K562 (cell line): ENCODE measurements around the gene ERP44. TPM values are rescaled to one million over a fixed set of nuclear protein-coding genes. Genes with fewer than 3 reads are reported as not detected.

Experiments used
- ATF2 ChIP-seq: sonication (generic); formaldehyde crosslinking; IDR thresholded peaks from 2 replicates; pipeline ENCODE4 v1.8.1; 2022; ENCODE audit warnings: missing genetic modification reagents
- DPF2 ChIP-seq: fragments of 450-650 bp; IDR thresholded peaks from 2 replicates; pipeline ENCODE4 v1.6.1; 2016
- ELF1 ChIP-seq: fragments of 200-800 bp; sonication (Bioruptor generic); IDR thresholded peaks from 2 replicates; pipeline ENCODE4 v1.6.1; 2016; ENCODE audit warnings: missing genetic modification characterization, missing compliant biosample characterization
- FOSL1 ChIP-seq: fragments of 200-800 bp; sonication (Bioruptor generic); conservative IDR thresholded peaks from 2 replicates; pipeline ENCODE4 v1.6.1; 2016; ENCODE audit warnings: missing genetic modification characterization, missing compliant biosample characterization
- FOXP1 ChIP-seq: sonication (generic); formaldehyde crosslinking; IDR thresholded peaks from 2 replicates; pipeline ENCODE4 v1.8.0; 2022; ENCODE audit warnings: mild to moderate bottlenecking, missing genetic modification reagents
- GTF2E2 ChIP-seq: fragments of 200-800 bp; sonication (Bioruptor generic); IDR thresholded peaks from 2 replicates; pipeline ENCODE4 v1.6.1; 2016; ENCODE audit warnings: missing genetic modification characterization, missing compliant biosample characterization
- GTF3C2 ChIP-seq: IDR thresholded peaks from 3 replicates; pipeline ENCODE4 v1.6.1; 2011; ENCODE audit warnings: borderline replicate concordance, mild to moderate bottlenecking, moderate library complexity; ENCODE audit not compliant: insufficient read length; ENCODE audit errors: extremely low read depth
- NR3C1 ChIP-seq: sonication (generic); formaldehyde crosslinking; IDR thresholded peaks from 2 replicates; pipeline ENCODE4 v1.8.1; 2022; ENCODE audit warnings: missing genetic modification reagents
- NRF1 ChIP-seq, 2 experiments: fragments of 450-650 bp; IDR thresholded peaks in 1 of 2; conservative IDR thresholded peaks in 1 of 2; 2 replicates each; pipeline ENCODE4 v1.6.1; 2014; ENCODE audit warnings: mild to moderate bottlenecking in 2 of 2
- POLR2A ChIP-seq: fragments of 450-650 bp; conservative IDR thresholded peaks from 2 replicates; pipeline ENCODE4 v1.6.1; 2016
- SAFB ChIP-seq: fragments of 200-400 bp; formaldehyde crosslinking; IDR thresholded peaks from 2 replicates; pipeline ENCODE4 v1.6.1; 2017; ENCODE audit warnings: low read depth, low read length, borderline replicate concordance
- SMAD2 ChIP-seq: fragments of 150-350 bp; IDR thresholded peaks from 2 replicates; pipeline ENCODE4 v1.6.1; 2014; ENCODE audit warnings: low read depth, mild to moderate bottlenecking, low read length
- SMARCB1 ChIP-seq: IDR thresholded peaks from 2 replicates; pipeline ENCODE4 v1.6.1; 2011; ENCODE audit warnings: improper control_type of control experiment, low read depth; ENCODE audit not compliant: insufficient read length
- SMARCE1 ChIP-seq: fragments of 450-650 bp; IDR thresholded peaks from 2 replicates; pipeline ENCODE4 v1.7.1; 2016; ENCODE audit warnings: mild to moderate bottlenecking
- SRSF1 ChIP-seq: fragments of 200-400 bp; formaldehyde crosslinking; IDR thresholded peaks from 2 replicates; pipeline ENCODE4 v1.6.1; 2017; ENCODE audit warnings: mild to moderate bottlenecking, low read depth, low read length, moderate library complexity
- TAF15 ChIP-seq: fragments of 200-400 bp; formaldehyde crosslinking; IDR thresholded peaks from 2 replicates; pipeline ENCODE4 v1.6.1; 2017; ENCODE audit warnings: mild to moderate bottlenecking, low read depth, low read length, moderate library complexity
- TFAM ChIP-seq: fragments of 250-450 bp; sonication (Bioruptor Pico); conservative IDR thresholded peaks from 2 replicates; pipeline ENCODE4 v1.5.0; 2021; ENCODE audit warnings: mild to moderate bottlenecking, moderate library complexity
- ZFP91 ChIP-seq: sonication (generic); formaldehyde crosslinking; IDR thresholded peaks from 2 replicates; pipeline ENCODE4 v1.8.0; 2022; ENCODE audit warnings: mild to moderate bottlenecking, missing genetic modification reagents
- ZNF449 ChIP-seq: fragments of 250-450 bp; sonication (Bioruptor Pico); IDR thresholded peaks from 2 replicates; pipeline ENCODE4 v1.8.0; 2022; ENCODE audit warnings: moderate library complexity, mild to moderate bottlenecking, inconsistent platforms
- ZNF551 ChIP-seq: fragments of 250-450 bp; sonication (Bioruptor Pico); IDR thresholded peaks from 2 replicates; pipeline ENCODE4 v1.5.0; 2021; ENCODE audit warnings: mild to moderate bottlenecking, moderate library complexity
- ZNF699 ChIP-seq: fragments of 250-450 bp; sonication (Bioruptor Pico); IDR thresholded peaks from 2 replicates; pipeline ENCODE4 v1.8.0; 2021; ENCODE audit warnings: mild to moderate bottlenecking, moderate library complexity; ENCODE audit not compliant: insufficient replicate concordance
- ZNF778 ChIP-seq: fragments of 450-650 bp; formaldehyde crosslinking; IDR thresholded peaks from 2 replicates; pipeline ENCODE4 v1.4.0; 2020; ENCODE audit warnings: mild to moderate bottlenecking, moderate library complexity
- polyA plus RNA-seq, 8 experiments: library from polyadenylated mRNA; depleted of rRNA in 4 of 8; stranded (reverse) in 5 of 8; unstranded in 3 of 8; fragments of >200 nt; fragmentation: Nextera tagmentation in 2 of 8; fragmentation: Illumina TruSeq in 1 of 8; extraction: Ambion mirVana in 2 of 8; extraction: Trizol in 1 of 8; gene quantifications; 2 replicates each; pipeline versions ENCODE4 v1.2.1 to v1.2.3, GENCODE V29; 2011 to 2014; ENCODE audit warnings: inconsistent platforms in 1 of 8, missing spikeins in 1 of 8
- total RNA-seq, 7 experiments: library from RNA; depleted of rRNA in 6 of 7; stranded (reverse); fragments of >200 nt in 6 of 7; fragmentation: Illumina TruSeq in 2 of 7; extraction: Trizol in 2 of 7; gene quantifications; 2 replicates each; pipeline versions ENCODE4 v1.2.1 to v1.2.3, GENCODE V29; 2011 to 2021; ENCODE audit warnings: low replicate concordance in 1 of 7

The ERP44 gene
- total and polyA plus RNA-seq, 9 of the 15 experiments (the other 6 are each of a cell fraction or from before 2014, with no cell fraction given) = 9.2 to 23.4 (median 13.6) TPM

GRCh38 chr9:100070104-100071041 lies 28.4 kb downstream of the ERP44 start (continued):
- TF ChIP-seq ZNF699 = no peak
- TF ChIP-seq GTF3C2 = no peak
- no peak for TF ChIP-seq FOXP1 (CRISPR knock-in tag)
- no peak for TF ChIP-seq POLR2A
- no peak for TF ChIP-seq NR3C1
- no peak for TF ChIP-seq SRSF1
- no peak for TF ChIP-seq SAFB
- TF ChIP-seq ZNF551 (CRISPR knock-in tag) = no peak
- no peak for TF ChIP-seq ATF2 (CRISPR knock-in tag)
- TF ChIP-seq TAF15 = no peak
- no peak for TF ChIP-seq FOSL1 (tag)
- no peak for TF ChIP-seq ZNF449 (CRISPR knock-in tag)
- TF ChIP-seq ELF1 (tag) = no peak
- no peak for TF ChIP-seq NRF1 (conservative IDR thresholded peaks at IDR 0.05 in 1 of 2, IDR thresholded peaks at IDR 0.05 in 1 of 2)
- no peak for TF ChIP-seq TFAM
- TF ChIP-seq ZNF778 (CRISPR knock-in tag) = no peak
- TF ChIP-seq DPF2 = peak; percentile 89
- no peak for TF ChIP-seq SMAD2
- no peak for TF ChIP-seq SMARCB1
- TF ChIP-seq GTF2E2 (tag) = no peak
- TF ChIP-seq SMARCE1 = peak; percentile 71; the same call in 1 of the 2 replicates
- no peak for TF ChIP-seq ZFP91 (CRISPR knock-in tag)
